ENCODE measurements around the gene LAMA5. TPM values are rescaled to one million over a fixed set of nuclear protein-coding genes. Genes with fewer than 3 reads are reported as not detected.
A peak's percentile ranks its signal among the peaks of the same experiment; 100 is the strongest.

Gene LAMA5
- polyA plus RNA-seq, 3 donors, result 0.05 TPM; not detected in 2

GRCh38 chr20:62398120-62398821 is 31.2 kb upstream of the LAMA5 start:
- Mint-ChIP-seq H3K27me3 (ENCODE audit: low read depth in 3 of 3) (peaks cover 0 to 2% (median 0%) of the 10 kb centered on the region in 3 donors), H3K4me3 (no peak overlapping the region), H3K36me3 (peaks cover 17 to 44% of the 10 kb centered on the region in 2 donors), H3K27ac (no peak overlapping the region), H3K9me3 (peaks cover 0 to 7% (median 0%) of the 10 kb centered on the region in 7 donors), H3K4me1 (no peaks in the 10 kb centered on the region)
- TF ChIP-seq CTCF (IDR thresholded peaks at IDR 0.05), result no peak
- no peak overlapping the region for H3K4me3 ChIP-seq (replicated peaks in 1 of 3; ENCODE audit: low read depth in 2 of 3, low read length in 3 of 3)
- no peak overlapping the region for H3K27ac ChIP-seq (ENCODE audit: low read depth in 1 of 2, low read length in 2 of 2)
- no peak overlapping the region for H3K4me2 ChIP-seq (replicated peaks; ENCODE audit: extremely low read depth, low read length, poor library complexity, severe bottlenecking)
- no peaks in the 10 kb centered on the region for H3K9me3 ChIP-seq (replicated peaks in 1 of 2; ENCODE audit: control insufficient read depth in 1 of 2, insufficient read depth in 1 of 2, low read length in 2 of 2)
- 96% methylated on average over 17 of the region's 19 CpGs for WGBS (ENCODE audit: insufficient coverage)
- H3K27me3 ChIP-seq (ENCODE audit: control insufficient read depth in 2 of 2, insufficient read depth in 2 of 2, low read length in 2 of 2), result no peaks in the 10 kb centered on the region
- peaks cover 2% of the 10 kb centered on the region for H4K20me1 ChIP-seq (ENCODE audit: insufficient read depth, low read length)
- no peak overlapping the region for H3K9ac ChIP-seq (ENCODE audit: insufficient read depth, low read length, poor library complexity, severe bottlenecking)
- intact Hi-C loops (cut with micrococcal nuclease), result no loop called here
- no peak overlapping the region for H2AFZ ChIP-seq (ENCODE audit: insufficient read depth, low read depth, low read length, poor library complexity, severe bottlenecking)
- DNase-seq, result no peak
- H3K36me3 ChIP-seq (replicated peaks in 1 of 2; ENCODE audit: control insufficient read depth in 1 of 2, insufficient read depth in 2 of 2, low read length in 2 of 2), result peaks cover 5 to 22% of the 10 kb centered on the region in 2 donors
- no peaks in the 10 kb centered on the region for H3K4me1 ChIP-seq (ENCODE audit: control insufficient read depth in 1 of 2, insufficient read depth in 2 of 2, low read length in 2 of 2)
- no peaks in the 10 kb centered on the region for H3K79me2 ChIP-seq (ENCODE audit: insufficient read depth, low read length)

- peak overlapping the region in 1 of 7 donors; percentile 30 for H3K27ac Mint-ChIP-seq
- no peak overlapping the region for H3K4me3 ChIP-seq (replicated peaks in 1 of 3; ENCODE audit: low read depth in 2 of 3, low read length in 3 of 3)
- no peak for DNase-seq
- H3K9me3 ChIP-seq (replicated peaks in 1 of 2; ENCODE audit: control insufficient read depth in 1 of 2, insufficient read depth in 1 of 2, low read length in 2 of 2), result no peaks in the 10 kb centered on the region
- H3K4me3 Mint-ChIP-seq, result no peak overlapping the region
- H3K36me3 ChIP-seq (replicated peaks in 1 of 2; ENCODE audit: control insufficient read depth in 1 of 2, insufficient read depth in 2 of 2, low read length in 2 of 2), result peaks cover 10 to 32% of the 10 kb centered on the region in 2 donors
- 94% methylated on average over 33 of the region's 35 CpGs for WGBS (ENCODE audit: insufficient coverage)
- H3K27ac ChIP-seq (ENCODE audit: low read depth in 1 of 2, low read length in 2 of 2), result no peak overlapping the region
- no peak for TF ChIP-seq CTCF (IDR thresholded peaks at IDR 0.05)
- intact Hi-C loops (cut with micrococcal nuclease), result no loop called here
- no peaks in the 10 kb centered on the region for H3K27me3 ChIP-seq (ENCODE audit: control insufficient read depth in 2 of 2, insufficient read depth in 2 of 2, low read length in 2 of 2)
- H3K79me2 ChIP-seq (ENCODE audit: insufficient read depth, low read length), result no peaks in the 10 kb centered on the region
- no peak overlapping the region for H2AFZ ChIP-seq (ENCODE audit: insufficient read depth, low read depth, low read length, poor library complexity, severe bottlenecking)
- H3K9me3 Mint-ChIP-seq, result peaks cover 0 to 7% (median 0%) of the 10 kb centered on the region in 7 donors
- peaks cover 0 to 2% (median 0%) of the 10 kb centered on the region in 3 donors for H3K27me3 Mint-ChIP-seq (ENCODE audit: low read depth in 3 of 3)
- H3K4me1 ChIP-seq (ENCODE audit: control insufficient read depth in 1 of 2, insufficient read depth in 2 of 2, low read length in 2 of 2), result no peaks in the 10 kb centered on the region
- H3K4me1 Mint-ChIP-seq, result no peaks in the 10 kb centered on the region
- peaks cover 18 to 54% of the 10 kb centered on the region in 2 donors for H3K36me3 Mint-ChIP-seq
- H4K20me1 ChIP-seq (ENCODE audit: insufficient read depth, low read length), result peaks cover 4% of the 10 kb centered on the region
- H3K9ac ChIP-seq (ENCODE audit: insufficient read depth, low read length, poor library complexity, severe bottlenecking), result no peak overlapping the region
- no peak overlapping the region for H3K4me2 ChIP-seq (replicated peaks; ENCODE audit: extremely low read depth, low read length, poor library complexity, severe bottlenecking)
These were observed 29.5 kb upstream of the LAMA5 start for GRCh38 chr20:62396367-62397239.
